Stimulated activated CD4-positive, alpha-beta T cell treated with anti-CD3 and anti-CD28 coated beads, Interleukin-15, amount 100 ng/mL, for 48 hours (primary cell): ENCODE data around the gene ACTR2.
"Not testable (repeated sequence)": the region's sequence is repeated elsewhere in the genome, so short reads cannot be mapped to it uniquely, and the experiment has no call there.

Experiments
- DNase-seq, 2 donors: peaks; one replicate each; pipeline ENCODE4 v3.0.0-alpha.2; 2020; ENCODE audit warnings: low read depth in 2 of 2

ACTR2 gene

GRCh38 chr2:65313126-65313953 is 85.7 kb downstream of the ACTR2 start:
- no peak for DNase-seq

- no peak for DNase-seq
Observed at GRCh38 chr2:65313954-65314256, 86.3 kb downstream of the ACTR2 start.

- no peak for DNase-seq
Observed at GRCh38 chr2:65314801-65315441, 87.3 kb downstream of the ACTR2 start.

GRCh38 chr2:65316072-65316471 is 88.4 kb downstream of the ACTR2 start:
- no peak for DNase-seq

GRCh38 chr2:65317351-65317750 is 89.7 kb downstream of the ACTR2 start:
- DNase-seq = not testable (repeated sequence)

- DNase-seq = no peak
Observed at GRCh38 chr2:65317841-65318240, 90.2 kb downstream of the ACTR2 start.

GRCh38 chr2:65319072-65319673 is 91.5 kb downstream of the ACTR2 start:
- no peak for DNase-seq

- DNase-seq = no peak
Observed at GRCh38 chr2:65319674-65320041, 92.0 kb downstream of the ACTR2 start.

- no peak for DNase-seq
Observed at GRCh38 chr2:65320042-65320725, 92.6 kb downstream of the ACTR2 start.
